ENCODE measurements around the gene UBR1. TPM values are rescaled to one million over a fixed set of nuclear protein-coding genes. Genes with fewer than 3 reads are reported as not detected.

UBR1 gene
- total and polyA plus RNA-seq, 7 donors = 4.8 to 25.1 (median 20.4) TPM

GRCh38 chr15:43146184-43146583 is 40.3 kb upstream of the UBR1 start:
- TF ChIP-seq CTCF (IDR thresholded peaks at IDR 0.05) = no peak
- Histone ChIP-seq H3K27ac (no peak overlapping the region), H3K27me3 (ENCODE audit: insufficient read depth in 3 of 3, low read length in 2 of 3) (no peaks in the 10 kb centered on the region), H3K4me3 (no peak overlapping the region), H3K4me1 (no peaks in the 10 kb centered on the region), H3K9me3 (no peaks in the 10 kb centered on the region), H3K36me3 (ENCODE audit: insufficient read depth in 1 of 2, low read depth in 1 of 2) (peaks cover 0 to 64% of the 10 kb centered on the region in 2 donors)
- intact Hi-C loops (cut with DNase I) = no loop called here
- WGBS, 3 donors = 89 to 91% (median 91%) methylated on average over 5 of the region's 5 CpGs
- ATAC-seq = no peak
- no peak for DNase-seq

GRCh38 chr15:43144512-43144911 is 38.7 kb upstream of the UBR1 start:
- H3K4me3 ChIP-seq = no peak overlapping the region
- H3K36me3 ChIP-seq (ENCODE audit: insufficient read depth in 1 of 2, low read depth in 1 of 2) = peaks cover 0 to 65% of the 10 kb centered on the region in 2 donors
- no peaks in the 10 kb centered on the region for H3K9me3 ChIP-seq
- no peak for TF ChIP-seq CTCF (IDR thresholded peaks at IDR 0.05)
- H3K4me1 ChIP-seq = no peaks in the 10 kb centered on the region
- H3K27me3 ChIP-seq (ENCODE audit: insufficient read depth in 3 of 3, low read length in 2 of 3) = no peaks in the 10 kb centered on the region
- DNase-seq = no peak
- H3K27ac ChIP-seq = no peak overlapping the region
- no peak for ATAC-seq
- intact Hi-C loops (cut with DNase I) = no loop called here

- no peaks in the 10 kb centered on the region for H3K9me3 ChIP-seq
- WGBS, 3 donors = 90 to 94% (median 93%) methylated on average over 4 of the region's 4 CpGs
- no peak overlapping the region for H3K27ac ChIP-seq
- ATAC-seq (no peak), DNase-seq (no peak)
- peaks cover 0 to 65% of the 10 kb centered on the region in 2 donors for H3K36me3 ChIP-seq (ENCODE audit: insufficient read depth in 1 of 2, low read depth in 1 of 2)
- no peak for TF ChIP-seq CTCF (IDR thresholded peaks at IDR 0.05)
- no peaks in the 10 kb centered on the region for H3K27me3 ChIP-seq (ENCODE audit: insufficient read depth in 3 of 3, low read length in 2 of 3)
- H3K4me3 ChIP-seq = no peak overlapping the region
- intact Hi-C loops (cut with DNase I) = no loop called here
- H3K4me1 ChIP-seq = no peaks in the 10 kb centered on the region
Observed at GRCh38 chr15:43143203-43143941, 37.5 kb upstream of the UBR1 start.

- Histone ChIP-seq H3K4me1 (peaks cover 19% of the 10 kb centered on the region), H3K4me3 (no peak overlapping the region), H3K27ac (no peak overlapping the region), H3K9me3 (no peaks in the 10 kb centered on the region), H3K27me3 (ENCODE audit: insufficient read depth in 3 of 3, low read length in 2 of 3) (no peaks in the 10 kb centered on the region), H3K36me3 (ENCODE audit: insufficient read depth in 1 of 2, low read depth in 1 of 2) (peaks cover 0 to 53% of the 10 kb centered on the region in 2 donors)
- TF ChIP-seq CTCF (IDR thresholded peaks at IDR 0.05) = no peak
- WGBS, 3 donors = 82 to 91% (median 87%) methylated on average over 3 of the region's 3 CpGs
- no peak for DNase-seq
- no peak for ATAC-seq
- intact Hi-C loops (cut with DNase I) = no loop called here
Observed at GRCh38 chr15:43135351-43135750, 29.5 kb upstream of the UBR1 start.

- H3K27ac ChIP-seq = peak overlapping the region; percentile 79
- peaks cover 19% of the 10 kb centered on the region for H3K4me1 ChIP-seq
- intact Hi-C loops (cut with DNase I) = no loop called here
- TF ChIP-seq CTCF (IDR thresholded peaks at IDR 0.05) = no peak
- WGBS, 3 donors = 19 to 26% (median 19%) methylated on average over 12 of the region's 12 CpGs
- H3K36me3 ChIP-seq (ENCODE audit: insufficient read depth in 1 of 2, low read depth in 1 of 2) = peaks cover 0 to 42% of the 10 kb centered on the region in 2 donors
- peak overlapping the region; percentile 76 for H3K4me3 ChIP-seq
- no peak for DNase-seq
- H3K27me3 ChIP-seq (ENCODE audit: insufficient read depth in 3 of 3, low read length in 2 of 3) = no peaks in the 10 kb centered on the region
- ATAC-seq = no peak
- no peaks in the 10 kb centered on the region for H3K9me3 ChIP-seq
Observed at GRCh38 chr15:43134157-43134635, 28.4 kb upstream of the UBR1 start.
